GM18520 (cell line): ENCODE measurements around the gene RASAL2.

ENCODE experiments used
- ATAC-seq: cut with Tn5 transposase; IDR thresholded peaks from one replicate; pipeline ENCODE4 v1.9.1; 2021; ENCODE audit not compliant: unreplicated experiment

Gene RASAL2

GRCh38 chr1:178528953-178529335 is 435.0 kb downstream of the RASAL2 start:
- ATAC-seq, result no peak

- ATAC-seq, result no peak
Measured at GRCh38 chr1:178529364-178530036, 435.6 kb downstream of the RASAL2 start.

DNA sequence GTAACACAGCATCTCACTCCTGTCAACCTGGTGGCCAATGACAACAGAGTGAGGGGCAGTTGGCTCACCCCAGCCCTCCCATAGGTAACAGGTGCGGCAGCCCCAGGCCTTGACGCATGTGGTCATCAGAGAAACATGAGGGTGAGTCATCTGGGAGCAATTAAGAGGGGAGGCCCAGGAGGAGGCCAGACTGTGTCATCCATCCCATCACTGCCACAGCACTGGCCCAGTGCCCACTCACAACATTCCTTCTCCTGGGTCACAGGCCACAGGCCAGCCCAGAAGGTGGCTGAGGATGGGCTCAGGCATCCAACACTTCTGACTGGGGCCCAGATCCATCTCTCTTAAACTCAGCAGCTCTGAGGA is 436.1 kb downstream of the RASAL2 start:
- no peak for ATAC-seq

DNA sequence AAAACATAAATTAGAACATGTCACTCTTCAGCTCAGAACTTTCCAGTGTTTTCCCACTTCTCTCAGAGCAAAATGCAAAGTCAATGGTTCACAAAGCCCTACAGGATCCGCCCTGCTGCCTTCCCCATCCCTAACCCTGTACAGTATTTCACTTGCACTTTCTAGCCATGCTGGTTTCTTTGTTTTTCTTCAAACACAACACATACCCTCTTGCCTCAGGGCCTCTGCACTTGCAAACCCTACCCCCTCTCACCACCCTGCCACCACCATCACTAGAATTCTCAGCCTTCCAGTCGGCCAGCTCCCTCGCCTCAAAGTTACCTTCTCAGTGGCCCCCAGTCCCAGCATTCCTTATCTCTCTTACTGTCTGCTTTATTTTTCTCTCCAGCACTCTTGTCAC is 436.6 kb downstream of the RASAL2 start:
- no peak for ATAC-seq

- no peak for ATAC-seq
Measured at GRCh38 chr1:178531887-178532286, 438.0 kb downstream of the RASAL2 start.

GRCh38 chr1:178532392-178532791 is 438.5 kb downstream of the RASAL2 start:
- no peak for ATAC-seq

DNA sequence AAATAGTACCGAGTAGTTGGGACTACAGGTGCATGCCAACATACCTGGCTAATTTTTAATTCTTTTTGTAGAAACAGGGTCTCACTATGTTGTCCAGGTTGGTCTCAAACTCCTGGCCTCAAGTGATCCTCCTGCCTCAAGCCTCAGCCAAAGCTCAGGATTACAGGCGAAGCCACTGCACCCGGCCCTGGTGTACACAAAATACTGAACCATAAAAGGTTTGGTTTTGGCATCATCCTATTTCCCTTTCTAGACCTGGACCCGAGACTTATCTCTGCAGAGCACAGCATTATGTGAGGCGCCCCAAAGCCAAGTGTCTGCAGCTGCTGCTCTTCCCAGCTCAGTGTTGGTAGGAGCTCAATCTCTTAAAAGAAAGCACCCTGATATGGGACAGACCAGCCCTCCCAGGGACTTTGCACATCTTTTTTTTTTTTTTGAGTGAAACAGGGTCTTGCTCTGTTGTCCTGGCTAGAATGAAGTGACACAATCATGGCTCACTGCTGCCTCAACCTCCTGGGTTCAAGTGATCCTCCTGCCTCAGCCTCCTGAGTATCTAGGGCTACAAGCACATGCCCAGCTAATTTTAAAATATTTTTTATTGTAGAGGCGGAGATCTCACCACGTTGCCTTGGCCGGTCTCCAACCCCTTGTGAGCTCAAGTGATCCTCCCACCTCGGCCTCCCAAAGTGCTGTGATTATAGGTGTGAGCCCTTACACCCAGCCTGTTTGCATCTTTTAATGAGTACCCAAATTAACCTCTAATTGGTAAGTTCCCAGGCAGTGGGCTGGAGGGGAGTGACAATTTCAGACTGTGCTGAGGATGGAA is 439.4 kb downstream of the RASAL2 start:
- ATAC-seq, result no peak
